ENCODE data around the gene MGRN1. TPM values are rescaled to one million over a fixed set of nuclear protein-coding genes. Genes with fewer than 3 reads are reported as not detected.

The MGRN1 gene
- total RNA-seq, 1 donor from 2014 or later: 91.5 TPM

- TF ChIP-seq EZH2 (IDR thresholded peaks at IDR 0.05; ENCODE audit: insufficient read depth, low read length): no peak
- TF ChIP-seq, protein P1, sequence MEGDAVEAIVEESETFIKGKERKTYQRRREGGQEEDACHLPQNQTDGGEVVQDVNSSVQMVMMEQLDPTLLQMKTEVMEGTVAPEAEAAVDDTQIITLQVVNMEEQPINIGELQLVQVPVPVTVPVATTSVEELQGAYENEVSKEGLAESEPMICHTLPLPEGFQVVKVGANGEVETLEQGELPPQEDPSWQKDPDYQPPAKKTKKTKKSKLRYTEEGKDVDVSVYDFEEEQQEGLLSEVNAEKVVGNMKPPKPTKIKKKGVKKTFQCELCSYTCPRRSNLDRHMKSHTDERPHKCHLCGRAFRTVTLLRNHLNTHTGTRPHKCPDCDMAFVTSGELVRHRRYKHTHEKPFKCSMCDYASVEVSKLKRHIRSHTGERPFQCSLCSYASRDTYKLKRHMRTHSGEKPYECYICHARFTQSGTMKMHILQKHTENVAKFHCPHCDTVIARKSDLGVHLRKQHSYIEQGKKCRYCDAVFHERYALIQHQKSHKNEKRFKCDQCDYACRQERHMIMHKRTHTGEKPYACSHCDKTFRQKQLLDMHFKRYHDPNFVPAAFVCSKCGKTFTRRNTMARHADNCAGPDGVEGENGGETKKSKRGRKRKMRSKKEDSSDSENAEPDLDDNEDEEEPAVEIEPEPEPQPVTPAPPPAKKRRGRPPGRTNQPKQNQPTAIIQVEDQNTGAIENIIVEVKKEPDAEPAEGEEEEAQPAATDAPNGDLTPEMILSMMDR (IDR thresholded peaks at IDR 0.05; ENCODE audit: insufficient read depth, low read depth, low read length): no peak
- no peak overlapping the region for H3K4me3 Mint-ChIP-seq (ENCODE audit: unreplicated experiment)
- no peak overlapping the region for H3K4me2 ChIP-seq (ENCODE audit: low read length)
- H3K36me3 ChIP-seq (ENCODE audit: insufficient read depth, low read length): no peaks in the 10 kb centered on the region
- H4K20me1 ChIP-seq (ENCODE audit: insufficient read depth, low read length): no peaks in the 10 kb centered on the region
- H3K9me3 Mint-ChIP-seq (ENCODE audit: unreplicated experiment): no peaks in the 10 kb centered on the region
- no peak overlapping the region for H3K4me3 ChIP-seq (ENCODE audit: insufficient read depth, low read depth, low read length)
- DNase-seq (ENCODE audit: low read depth) (no peak), FAIRE-seq (no peak)
- H3K27me3 Mint-ChIP-seq (ENCODE audit: low read depth, unreplicated experiment): peaks cover 20% of the 10 kb centered on the region
- H3K27ac Mint-ChIP-seq (ENCODE audit: unreplicated experiment): no peak overlapping the region
- H3K36me3 Mint-ChIP-seq (ENCODE audit: low read depth, unreplicated experiment): no peaks in the 10 kb centered on the region
- H3K27me3 ChIP-seq (ENCODE audit: insufficient read depth, low read length): peaks cover 7% of the 10 kb centered on the region
- H3K27ac ChIP-seq (ENCODE audit: low read depth, low read length): no peak overlapping the region
- no peaks in the 10 kb centered on the region for H3K79me2 ChIP-seq (ENCODE audit: insufficient read depth, low read length)
- H3K9ac ChIP-seq (ENCODE audit: low read length): no peak overlapping the region
- no peaks in the 10 kb centered on the region for H3K4me1 ChIP-seq (ENCODE audit: insufficient read depth, low read length)
- H2AFZ ChIP-seq (ENCODE audit: low read depth, low read length): no peak overlapping the region
- H3K9me3 ChIP-seq (ENCODE audit: insufficient read depth, low read depth, low read length): no peaks in the 10 kb centered on the region
- H3K4me1 Mint-ChIP-seq (ENCODE audit: low read depth, unreplicated experiment): no peaks in the 10 kb centered on the region
Measured at GRCh38 chr16:4599037-4599436, 25.6 kb upstream of the MGRN1 start.

- Histone ChIP-seq H3K9me3 (ENCODE audit: insufficient read depth, low read depth, low read length) (no peaks in the 10 kb centered on the region), H3K9ac (ENCODE audit: low read length) (no peak overlapping the region), H4K20me1 (ENCODE audit: insufficient read depth, low read length) (no peaks in the 10 kb centered on the region), H3K4me1 (ENCODE audit: insufficient read depth, low read length) (no peaks in the 10 kb centered on the region), H3K27ac (ENCODE audit: low read depth, low read length) (no peak overlapping the region), H3K36me3 (ENCODE audit: insufficient read depth, low read length) (no peaks in the 10 kb centered on the region), H3K4me2 (ENCODE audit: low read length) (no peak overlapping the region), H3K79me2 (ENCODE audit: insufficient read depth, low read length) (no peaks in the 10 kb centered on the region), H2AFZ (ENCODE audit: low read depth, low read length) (no peak overlapping the region), H3K27me3 (ENCODE audit: insufficient read depth, low read length) (peaks cover 7% of the 10 kb centered on the region), H3K4me3 (ENCODE audit: insufficient read depth, low read depth, low read length) (no peak overlapping the region)
- FAIRE-seq: no peak
- no peak for DNase-seq (ENCODE audit: low read depth)
- TF ChIP-seq EZH2 (IDR thresholded peaks at IDR 0.05; ENCODE audit: insufficient read depth, low read length): no peak
- TF ChIP-seq, protein P1 (IDR thresholded peaks at IDR 0.05; ENCODE audit: insufficient read depth, low read depth, low read length): no peak
- Mint-ChIP-seq H3K36me3 (ENCODE audit: low read depth, unreplicated experiment) (no peaks in the 10 kb centered on the region), H3K27ac (ENCODE audit: unreplicated experiment) (no peak overlapping the region), H3K4me1 (ENCODE audit: low read depth, unreplicated experiment) (no peaks in the 10 kb centered on the region), H3K9me3 (ENCODE audit: unreplicated experiment) (no peaks in the 10 kb centered on the region), H3K4me3 (ENCODE audit: unreplicated experiment) (no peak overlapping the region), H3K27me3 (ENCODE audit: low read depth, unreplicated experiment) (peaks cover 19% of the 10 kb centered on the region)
Measured at GRCh38 chr16:4599545-4599944, 25.1 kb upstream of the MGRN1 start.

DNA sequence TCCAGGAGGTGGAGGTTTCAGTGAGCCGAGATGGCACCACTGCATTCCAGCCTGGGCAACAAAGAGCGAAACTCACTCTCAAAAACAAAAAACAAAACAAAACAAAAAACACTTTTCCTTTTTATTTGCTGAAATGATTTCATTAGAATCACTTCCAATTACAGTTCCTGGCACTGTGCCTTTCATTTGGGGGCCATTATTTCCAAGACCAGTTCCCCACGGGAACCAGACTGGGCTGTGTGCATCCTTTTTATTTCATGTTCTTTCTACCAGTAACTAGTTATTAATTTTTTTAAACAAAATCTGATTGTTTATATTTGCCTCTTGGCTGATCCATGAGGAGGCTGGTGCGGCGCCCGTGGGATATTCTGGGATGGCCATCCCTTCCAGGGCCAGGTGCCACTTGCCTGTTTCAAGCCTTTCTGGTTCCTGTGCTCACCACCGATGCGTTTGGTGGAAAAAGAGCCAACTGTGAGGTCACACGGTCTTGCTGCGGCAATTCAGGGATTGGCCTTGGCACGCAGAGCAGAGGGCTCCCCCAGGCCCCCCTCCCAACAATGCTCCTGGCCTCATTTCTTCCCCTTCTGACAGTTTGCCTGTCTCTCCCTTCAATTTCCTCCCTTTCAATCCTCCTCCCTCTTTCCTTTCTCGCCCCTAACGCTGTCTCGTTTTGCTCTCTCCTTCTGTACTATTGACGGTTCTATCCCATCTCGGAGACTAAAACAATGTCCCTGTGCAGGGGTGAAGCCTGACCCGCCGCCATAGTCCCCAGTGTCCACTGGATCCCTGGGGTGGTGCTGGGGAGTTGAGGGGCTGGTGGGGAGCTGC is 23.4 kb upstream of the MGRN1 start:
- Mint-ChIP-seq H3K4me1 (ENCODE audit: low read depth, unreplicated experiment) (no peaks in the 10 kb centered on the region), H3K27me3 (ENCODE audit: low read depth, unreplicated experiment) (peaks cover 14% of the 10 kb centered on the region), H3K27ac (ENCODE audit: unreplicated experiment) (no peak overlapping the region), H3K36me3 (ENCODE audit: low read depth, unreplicated experiment) (no peaks in the 10 kb centered on the region), H3K4me3 (ENCODE audit: unreplicated experiment) (peak overlapping the region; percentile 34), H3K9me3 (ENCODE audit: unreplicated experiment) (no peaks in the 10 kb centered on the region)
- Histone ChIP-seq H3K27ac (ENCODE audit: low read depth, low read length) (no peak overlapping the region), H3K9ac (ENCODE audit: low read length) (no peak overlapping the region), H3K4me2 (ENCODE audit: low read length) (peak overlapping the region; percentile 33), H2AFZ (ENCODE audit: low read depth, low read length) (peak overlapping the region; percentile 26), H3K9me3 (ENCODE audit: insufficient read depth, low read depth, low read length) (no peaks in the 10 kb centered on the region), H3K27me3 (ENCODE audit: insufficient read depth, low read length) (peaks cover 7% of the 10 kb centered on the region), H3K79me2 (ENCODE audit: insufficient read depth, low read length) (no peaks in the 10 kb centered on the region), H3K4me3 (ENCODE audit: insufficient read depth, low read depth, low read length) (no peak overlapping the region), H3K36me3 (ENCODE audit: insufficient read depth, low read length) (no peaks in the 10 kb centered on the region), H3K4me1 (ENCODE audit: insufficient read depth, low read length) (no peaks in the 10 kb centered on the region), H4K20me1 (ENCODE audit: insufficient read depth, low read length) (peaks cover under 1% of the 10 kb centered on the region)
- TF ChIP-seq, protein P1 (IDR thresholded peaks at IDR 0.05; ENCODE audit: insufficient read depth, low read depth, low read length): no peak
- no peak for TF ChIP-seq EZH2 (IDR thresholded peaks at IDR 0.05; ENCODE audit: insufficient read depth, low read length)
- FAIRE-seq: no peak
- DNase-seq (ENCODE audit: low read depth): no peak

All from astrocyte (in vitro differentiated cells and primary cell).